Upper lobe of right lung (tissue), 1 donor: ENCODE data around the gene UBALD1. TPM values are rescaled to one million over a fixed set of nuclear protein-coding genes. Genes with fewer than 3 reads are reported as not detected.

ENCODE experiments used
- ATAC-seq: fragments of 200-7000 bp; cut with Tn5 transposase; one replicate; pipeline ENCODE4 v1.9.1; 2020; ENCODE audit warnings: mild to moderate bottlenecking, moderate library complexity
- DNase-seq: peaks from one replicate; pipeline ENCODE4 v3.0.0-alpha.2; 2020
- H3K27ac ChIP-seq: fragments of 200-600 bp; one replicate; pipeline ENCODE4 v1.8.0; 2022
- H3K27me3 ChIP-seq: fragments of 200-600 bp; one replicate; pipeline ENCODE4 v1.8.0; 2022; ENCODE audit warnings: mild to moderate bottlenecking
- H3K36me3 ChIP-seq: fragments of 200-600 bp; one replicate; pipeline ENCODE4 v1.8.0; 2022
- H3K4me1 ChIP-seq: fragments of 200-600 bp; one replicate; pipeline ENCODE4 v1.8.0; 2022
- H3K4me3 ChIP-seq: fragments of 200-600 bp; one replicate; pipeline ENCODE4 v1.8.0; 2022; ENCODE audit warnings: mild to moderate bottlenecking
- H3K9me3 ChIP-seq: fragments of 200-600 bp; one replicate; pipeline ENCODE4 v1.8.0; 2022
- CTCF ChIP-seq: fragments of 200-600 bp; IDR thresholded peaks from one replicate; pipeline ENCODE4 v1.8.0; 2022; ENCODE audit warnings: antibody characterized with exemption
- intact Hi-C: fragments of 100-400 bp; cut with DNase I; formaldehyde crosslinking; loops from one replicate; pipeline ENCODE4 v1.11.0; 2022
- total RNA-seq: library from RNA; stranded (reverse); fragmentation: NEBNext Ultra II Directional; extraction: Animal tissue kit (Norgen Biotek cat#: 25700); gene quantifications from one replicate; pipeline ENCODE4 v1.2.1, GENCODE V29; 2021
- donor health status: DM: no; HTN: yes; CAD: no; lungs with severe emphysema.

Gene UBALD1
- total RNA-seq, 1 donor from 2014 or later: 35.5 TPM

GRCh38 chr16:4616047-4616811 lies 1.5 kb upstream of the UBALD1 start:
- Histone ChIP-seq H3K9me3 (no peaks in the 10 kb centered on the region), H3K27me3 (no peaks in the 10 kb centered on the region), H3K4me1 (peaks cover 41% of the 10 kb centered on the region), H3K4me3 (peak overlapping the region; percentile 81), H3K36me3 (no peaks in the 10 kb centered on the region), H3K27ac (peak overlapping the region; percentile 95)
- intact Hi-C loops: no loop called here
- TF ChIP-seq CTCF: peak; percentile 56
- ATAC-seq (peak; percentile 92), DNase-seq (peak; percentile 99)

- Histone ChIP-seq H3K4me3 (peak overlapping the region; percentile 81), H3K4me1 (peaks cover 41% of the 10 kb centered on the region)
- ATAC-seq: no peak
Measured at GRCh38 chr16:4615384-4616046, 827 bp upstream of the UBALD1 start.

GRCh38 chr16:4613636-4614570 lies 785 bp downstream of the UBALD1 start:
- intact Hi-C loops: no loop called here
- ATAC-seq (no peak), DNase-seq (peak; percentile 80)
- H3K4me1 ChIP-seq: peaks cover 39% of the 10 kb centered on the region
- H3K27me3 ChIP-seq: no peaks in the 10 kb centered on the region
- peaks cover 14% of the 10 kb centered on the region for H3K36me3 ChIP-seq
- no peaks in the 10 kb centered on the region for H3K9me3 ChIP-seq
- TF ChIP-seq CTCF: no peak
- H3K27ac ChIP-seq: peak overlapping the region; percentile 79
- H3K4me3 ChIP-seq: peak overlapping the region; percentile 81

More at GRCh38 chr16:4615384-4616046, 827 bp upstream of the UBALD1 start:
- Histone ChIP-seq H3K36me3 (no peaks in the 10 kb centered on the region), H3K9me3 (no peaks in the 10 kb centered on the region), H3K27ac (peak overlapping the region; percentile 79), H3K27me3 (no peaks in the 10 kb centered on the region)
- intact Hi-C loops: no loop called here
- DNase-seq: no peak
- TF ChIP-seq CTCF: no peak

- peaks cover 37% of the 10 kb centered on the region for H3K4me1 ChIP-seq
- ATAC-seq (no peak), DNase-seq (no peak)
- H3K4me3 ChIP-seq: peak overlapping the region; percentile 81
- TF ChIP-seq CTCF: no peak
- H3K27ac ChIP-seq: peak overlapping the region; percentile 79
- H3K9me3 ChIP-seq: no peaks in the 10 kb centered on the region
- H3K36me3 ChIP-seq: peaks cover 21% of the 10 kb centered on the region
- no peaks in the 10 kb centered on the region for H3K27me3 ChIP-seq
- intact Hi-C loops: no loop called here
Measured at GRCh38 chr16:4612977-4613635, 1.6 kb downstream of the UBALD1 start.

GRCh38 chr16:4612474-4612931 lies 2.2 kb downstream of the UBALD1 start:
- H3K27me3 ChIP-seq: no peaks in the 10 kb centered on the region
- no peak for DNase-seq
- H3K4me3 ChIP-seq: peak overlapping the region; percentile 81
- no peak for TF ChIP-seq CTCF
- H3K9me3 ChIP-seq: no peaks in the 10 kb centered on the region
- H3K27ac ChIP-seq: no peak overlapping the region
- peaks cover 35% of the 10 kb centered on the region for H3K4me1 ChIP-seq
- intact Hi-C loops: no loop called here
- peaks cover 25% of the 10 kb centered on the region for H3K36me3 ChIP-seq
- no peak for ATAC-seq
